ENCODE data around the gene CASKIN1.

CASKIN1 gene

DNA sequence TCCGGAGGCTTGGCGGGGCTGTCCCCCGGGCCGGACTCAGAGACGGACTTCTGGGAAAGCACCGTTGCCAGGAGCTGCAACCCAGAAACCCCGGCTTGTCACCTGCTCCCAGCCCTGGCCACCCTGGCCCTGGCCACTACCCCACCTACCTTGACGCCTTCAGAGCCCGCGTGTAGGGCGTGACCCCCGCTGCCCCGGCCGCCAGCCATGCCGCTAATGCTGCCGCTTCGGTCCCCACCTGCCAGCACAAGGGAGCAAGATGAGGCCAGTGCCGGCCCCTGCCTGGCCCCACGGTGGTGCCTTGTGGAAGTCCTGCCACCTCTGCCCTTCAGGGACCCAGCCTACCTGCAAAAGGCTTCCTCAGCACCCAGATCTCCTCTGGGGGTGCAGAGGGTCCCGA is 11.4 kb downstream of the CASKIN1 start:
- Histone ChIP-seq H3K4me2 (ENCODE audit: insufficient read depth, low read length) (no peak overlapping the region), H4K20me1 (ENCODE audit: insufficient read depth, low read length) (no peaks in the 10 kb centered on the region; the same call in 1 of the 2 replicates)

DNA sequence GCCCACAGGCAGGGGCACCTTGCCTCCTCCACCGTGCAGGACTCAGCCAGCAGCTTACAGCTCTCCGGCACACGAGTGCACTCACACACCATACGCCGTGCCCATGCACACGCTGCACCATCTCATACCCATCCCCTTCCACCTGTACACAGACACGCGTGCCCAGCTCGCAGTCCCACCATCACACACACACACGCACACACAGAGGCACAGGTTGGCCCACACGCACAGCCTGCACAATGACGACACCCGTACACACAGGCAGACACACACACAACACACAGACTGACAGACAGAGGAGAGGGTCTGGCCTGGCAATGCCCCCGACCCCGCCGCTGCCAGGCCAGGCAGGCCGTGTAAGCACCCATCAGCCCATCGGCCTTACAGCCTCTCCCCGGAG is 12.1 kb downstream of the CASKIN1 start:
- Histone ChIP-seq H3K27me3 (ENCODE audit: insufficient read depth, low read length, poor library complexity) (no peaks in the 10 kb centered on the region), H3K4me3 (ENCODE audit: low read depth in 1 of 2, low read length in 2 of 2) (no peak overlapping the region), H3K4me1 (ENCODE audit: insufficient read depth, low read length) (no peaks in the 10 kb centered on the region), H3K9ac (ENCODE audit: low read depth, low read length) (no peak overlapping the region), H3K9me3 (ENCODE audit: insufficient read depth, low read length, severe bottlenecking) (no peaks in the 10 kb centered on the region), H3K36me3 (ENCODE audit: insufficient read depth, low read length) (no peaks in the 10 kb centered on the region), H3K79me2 (ENCODE audit: insufficient read depth, low read length) (no peaks in the 10 kb centered on the region), H4K20me1 (ENCODE audit: insufficient read depth, low read length) (no peaks in the 10 kb centered on the region; the same call in 1 of the 2 replicates), H3K27ac (ENCODE audit: low read length) (no peak overlapping the region), H2AFZ (ENCODE audit: low read depth, low read length) (no peak overlapping the region), H3K4me2 (ENCODE audit: insufficient read depth, low read length) (no peak overlapping the region)
- no peak for DNase-seq
- TF ChIP-seq EZH2 (IDR thresholded peaks at IDR 0.05; ENCODE audit: borderline replicate concordance, low read depth, low read length, severe bottlenecking), result no peak
- TF ChIP-seq CTCF (IDR thresholded peaks at IDR 0.05; ENCODE audit: borderline replicate concordance, extremely low read depth, low read length, poor library complexity, severe bottlenecking), result no peak
- no peak for ATAC-seq (ENCODE audit: insufficient read depth, low read depth)

More for the DNA sequence above, 11.4 kb downstream of the CASKIN1 start:
- TF ChIP-seq CTCF (IDR thresholded peaks at IDR 0.05; ENCODE audit: borderline replicate concordance, extremely low read depth, low read length, poor library complexity, severe bottlenecking), result no peak
- TF ChIP-seq EZH2 (IDR thresholded peaks at IDR 0.05; ENCODE audit: borderline replicate concordance, low read depth, low read length, severe bottlenecking), result no peak
- DNase-seq, result no peak
- Histone ChIP-seq H3K36me3 (ENCODE audit: insufficient read depth, low read length) (no peaks in the 10 kb centered on the region), H3K79me2 (ENCODE audit: insufficient read depth, low read length) (no peaks in the 10 kb centered on the region), H3K9ac (ENCODE audit: low read depth, low read length) (no peak overlapping the region), H2AFZ (ENCODE audit: low read depth, low read length) (no peak overlapping the region), H3K4me1 (ENCODE audit: insufficient read depth, low read length) (no peaks in the 10 kb centered on the region), H3K4me3 (ENCODE audit: low read depth in 1 of 2, low read length in 2 of 2) (no peak overlapping the region), H3K9me3 (ENCODE audit: insufficient read depth, low read length, severe bottlenecking) (no peaks in the 10 kb centered on the region), H3K27ac (ENCODE audit: low read length) (no peak overlapping the region), H3K27me3 (ENCODE audit: insufficient read depth, low read length, poor library complexity) (no peaks in the 10 kb centered on the region)
- ATAC-seq (ENCODE audit: insufficient read depth, low read depth), result no peak

DNA sequence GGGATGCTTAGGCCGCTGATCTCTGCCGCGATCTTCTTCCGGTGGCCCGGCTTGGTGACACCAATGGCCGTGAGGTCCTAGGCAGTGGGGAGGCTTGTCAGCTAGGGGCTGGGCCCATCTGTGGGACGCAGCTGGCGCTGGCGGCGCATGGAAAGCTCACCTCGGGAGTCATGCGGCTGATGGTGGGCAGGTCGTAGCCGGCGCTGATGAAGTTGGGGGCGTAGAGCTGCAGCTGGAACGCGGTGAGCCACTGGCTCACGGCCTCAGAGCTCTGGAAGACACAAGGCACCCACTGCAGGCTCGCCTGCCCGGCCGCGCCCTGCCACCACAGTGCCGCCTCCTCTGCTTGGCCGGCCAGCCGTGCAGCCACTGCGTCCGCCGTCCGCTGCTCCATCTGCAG is 12.7 kb downstream of the CASKIN1 start:
- Histone ChIP-seq H3K27ac (ENCODE audit: low read length) (no peak overlapping the region), H3K4me2 (ENCODE audit: insufficient read depth, low read length) (no peak overlapping the region), H3K9me3 (ENCODE audit: insufficient read depth, low read length, severe bottlenecking) (no peaks in the 10 kb centered on the region), H3K4me3 (ENCODE audit: low read depth in 1 of 2, low read length in 2 of 2) (no peak overlapping the region), H2AFZ (ENCODE audit: low read depth, low read length) (no peak overlapping the region), H3K4me1 (ENCODE audit: insufficient read depth, low read length) (no peaks in the 10 kb centered on the region), H3K9ac (ENCODE audit: low read depth, low read length) (no peak overlapping the region), H3K79me2 (ENCODE audit: insufficient read depth, low read length) (no peaks in the 10 kb centered on the region), H3K36me3 (ENCODE audit: insufficient read depth, low read length) (no peaks in the 10 kb centered on the region), H4K20me1 (ENCODE audit: insufficient read depth, low read length) (no peaks in the 10 kb centered on the region; the same call in 1 of the 2 replicates), H3K27me3 (ENCODE audit: insufficient read depth, low read length, poor library complexity) (no peaks in the 10 kb centered on the region)
- DNase-seq (no peak), ATAC-seq (ENCODE audit: insufficient read depth, low read depth) (no peak)
- TF ChIP-seq EZH2 (IDR thresholded peaks at IDR 0.05; ENCODE audit: borderline replicate concordance, low read depth, low read length, severe bottlenecking) (no peak), CTCF (IDR thresholded peaks at IDR 0.05; ENCODE audit: borderline replicate concordance, extremely low read depth, low read length, poor library complexity, severe bottlenecking) (no peak)

GRCh38 chr16:2181952-2182351 is 14.5 kb downstream of the CASKIN1 start:
- no peak overlapping the region for H3K27ac ChIP-seq (ENCODE audit: low read length)
- TF ChIP-seq EZH2 (IDR thresholded peaks at IDR 0.05; ENCODE audit: borderline replicate concordance, low read depth, low read length, severe bottlenecking) (no peak), CTCF (IDR thresholded peaks at IDR 0.05; ENCODE audit: borderline replicate concordance, extremely low read depth, low read length, poor library complexity, severe bottlenecking) (no peak)
- H3K9me3 ChIP-seq (ENCODE audit: insufficient read depth, low read length, severe bottlenecking), result no peaks in the 10 kb centered on the region
- no peaks in the 10 kb centered on the region; the same call in 1 of the 2 replicates for H4K20me1 ChIP-seq (ENCODE audit: insufficient read depth, low read length)
- no peak overlapping the region for H2AFZ ChIP-seq (ENCODE audit: low read depth, low read length)
- H3K4me2 ChIP-seq (ENCODE audit: insufficient read depth, low read length), result no peak overlapping the region
- H3K4me3 ChIP-seq (ENCODE audit: low read depth in 1 of 2, low read length in 2 of 2), result no peak overlapping the region
- H3K9ac ChIP-seq (ENCODE audit: low read depth, low read length), result no peak overlapping the region
- DNase-seq (no peak), ATAC-seq (ENCODE audit: insufficient read depth, low read depth) (no peak)
- H3K79me2 ChIP-seq (ENCODE audit: insufficient read depth, low read length), result no peaks in the 10 kb centered on the region
- H3K27me3 ChIP-seq (ENCODE audit: insufficient read depth, low read length, poor library complexity), result no peaks in the 10 kb centered on the region
- H3K4me1 ChIP-seq (ENCODE audit: insufficient read depth, low read length), result no peaks in the 10 kb centered on the region
- H3K36me3 ChIP-seq (ENCODE audit: insufficient read depth, low read length), result peaks cover 8% of the 10 kb centered on the region

Measured in DND-41 (cell line).